GM18502 (cell line): ENCODE data around the gene RDH5.

ENCODE experiments used
- ATAC-seq: cut with Tn5 transposase; IDR thresholded peaks from one replicate; pipeline ENCODE4 v1.9.1; 2021; ENCODE audit warnings: mild to moderate bottlenecking; ENCODE audit not compliant: unreplicated experiment, poor library complexity

Gene RDH5

DNA sequence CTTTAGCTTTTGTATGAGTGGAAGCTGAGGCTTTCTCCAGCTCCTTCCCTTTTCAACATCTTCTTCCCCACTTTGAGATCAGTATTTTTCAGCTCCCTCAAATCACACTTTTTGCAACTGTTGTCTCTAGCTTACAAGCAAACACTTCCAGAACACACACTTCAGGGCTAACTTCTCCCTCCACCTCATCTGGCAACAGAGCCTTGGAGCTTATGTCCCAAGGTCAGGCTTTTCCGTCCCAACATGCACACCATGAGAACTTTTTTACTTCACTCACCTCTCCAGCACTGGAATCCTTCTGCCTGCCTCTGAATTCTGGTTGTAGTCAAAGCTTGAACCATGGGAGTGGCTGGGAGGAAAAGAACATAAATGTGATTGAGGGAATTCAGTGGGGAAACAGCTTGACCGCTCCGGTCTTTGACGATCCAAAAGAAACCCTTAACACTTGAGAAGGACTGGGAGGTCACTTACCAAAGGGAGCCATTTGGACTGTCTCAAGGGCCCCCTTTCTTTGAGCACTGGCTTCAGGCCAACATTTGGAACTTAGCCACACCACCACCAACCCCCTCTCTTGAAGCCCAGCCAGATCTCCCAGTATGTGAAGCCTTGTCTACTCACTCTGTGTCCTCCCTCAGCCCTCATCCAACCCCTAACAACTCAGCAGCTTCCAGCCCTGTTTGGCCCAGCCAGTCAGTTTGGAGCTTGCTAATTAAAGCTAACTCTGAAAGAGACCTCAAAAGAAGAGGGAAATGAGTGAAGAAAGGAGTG, 8.2 kb upstream of the RDH5 start:
- ATAC-seq, result no peak

DNA sequence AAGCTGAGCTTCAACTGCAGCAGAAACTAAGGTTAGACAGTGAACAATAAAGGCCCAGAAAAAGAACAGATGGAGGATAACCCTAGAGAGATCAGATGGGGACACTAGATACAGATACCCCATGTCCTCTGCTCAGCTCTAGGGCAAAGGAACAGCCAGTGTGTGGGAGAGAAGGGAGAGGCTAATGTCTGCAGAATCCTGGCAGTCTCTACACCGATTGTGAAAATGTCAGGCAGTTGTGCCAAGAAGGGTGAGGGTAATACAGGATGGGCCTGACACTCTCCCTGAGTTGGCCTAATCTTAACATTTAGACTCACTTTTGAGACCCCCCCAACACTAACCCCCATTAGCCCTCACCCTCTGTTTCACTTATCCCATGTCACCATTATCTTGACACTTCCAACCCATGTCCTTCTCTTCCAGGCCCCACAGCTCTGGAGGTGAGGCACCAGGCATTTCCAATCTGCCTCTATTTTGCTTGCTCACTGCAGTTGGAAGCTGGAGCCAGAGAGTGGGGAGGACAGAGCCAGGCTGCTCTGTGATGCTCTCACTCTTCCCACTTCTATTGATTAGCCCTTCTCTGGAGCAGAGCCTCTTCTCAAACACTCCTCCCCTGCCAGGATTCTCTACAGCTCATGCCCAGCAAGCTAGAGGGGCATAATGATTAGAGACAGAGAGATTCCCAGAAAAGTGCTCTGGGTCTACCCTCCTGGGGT, 7.3 kb upstream of the RDH5 start:
- no peak for ATAC-seq

DNA sequence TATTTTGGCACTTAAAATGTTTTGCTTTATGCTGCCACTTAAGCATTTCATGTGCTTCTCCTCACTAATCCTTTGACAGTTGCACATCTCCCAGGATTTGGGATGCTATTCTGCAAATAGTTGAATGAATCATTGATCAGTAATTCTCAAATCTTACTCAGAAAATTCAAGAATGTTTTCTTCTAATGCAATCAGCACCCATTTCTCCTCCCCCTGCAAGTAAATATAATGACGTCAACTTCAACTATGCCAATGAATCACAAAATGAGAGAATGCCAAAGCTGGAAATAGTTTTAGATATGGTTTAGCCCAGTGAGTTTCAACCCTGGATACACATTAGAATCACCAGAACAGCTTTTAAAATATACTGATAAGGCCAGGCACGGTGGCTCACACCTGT, 6.5 kb upstream of the RDH5 start:
- ATAC-seq, result no peak

DNA sequence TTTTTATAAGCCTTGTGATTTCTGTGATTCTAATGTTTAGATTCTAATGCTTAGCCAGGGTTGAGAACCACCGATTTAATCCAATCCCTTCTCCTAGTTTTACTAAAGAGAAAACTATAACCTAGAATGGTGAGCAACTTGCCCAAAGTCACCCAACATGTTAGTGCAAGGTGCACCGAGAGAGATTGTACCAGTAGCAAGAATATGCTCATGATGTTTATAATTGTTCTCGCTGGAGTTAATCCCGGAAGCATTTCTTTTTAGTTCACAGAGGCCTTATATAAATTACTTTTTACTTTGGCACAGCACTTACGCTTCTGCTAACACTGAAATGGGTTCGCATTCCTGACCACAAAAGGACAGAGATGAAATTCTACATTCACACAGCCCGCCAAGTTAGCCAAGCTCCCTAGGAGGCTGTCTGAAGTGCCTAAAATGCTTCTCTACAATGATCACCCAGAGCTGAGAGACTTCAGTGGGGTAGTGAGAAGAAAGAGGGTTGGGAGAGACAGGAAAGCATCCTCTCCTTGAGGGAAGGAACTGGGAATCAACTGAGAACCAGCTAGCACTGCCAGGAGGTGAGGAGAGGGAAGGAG, 4.9 kb upstream of the RDH5 start:
- no peak for ATAC-seq

DNA sequence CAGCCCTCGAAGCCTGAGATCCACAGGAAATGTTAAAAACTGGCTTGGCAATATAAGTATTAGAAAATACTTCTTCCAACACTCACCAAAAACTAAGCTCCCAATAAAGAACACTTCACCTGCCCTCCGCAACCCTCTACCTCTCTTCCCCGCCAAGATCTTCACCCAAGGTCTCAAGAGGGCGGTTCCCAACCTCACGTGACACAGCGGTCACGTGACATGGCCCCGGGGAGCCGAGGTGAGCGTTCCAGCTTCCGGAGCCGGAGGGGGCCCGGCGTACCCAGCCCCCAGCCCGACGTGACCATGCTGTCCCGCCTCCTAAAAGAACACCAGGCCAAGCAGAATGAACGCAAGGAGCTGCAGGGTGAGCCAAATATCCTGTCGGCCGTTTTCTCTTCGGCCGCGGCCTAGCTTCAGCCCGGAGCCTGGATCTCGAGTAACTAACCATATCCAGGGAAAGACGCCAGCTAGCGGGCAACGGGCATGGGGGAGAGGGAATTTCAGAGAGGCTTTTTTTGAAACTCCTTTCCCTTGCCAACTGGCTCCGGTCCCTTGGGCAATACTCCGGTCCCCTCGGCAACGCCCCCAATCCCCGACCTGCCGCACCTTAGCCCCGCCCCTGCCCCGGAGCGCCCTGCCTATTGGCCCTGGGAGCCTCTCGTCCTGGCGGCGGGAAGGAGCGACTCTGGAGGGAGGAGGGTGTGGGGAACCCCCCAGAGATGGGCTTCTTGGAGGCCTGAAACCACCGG, 4.2 kb upstream of the RDH5 start, which contains the start of gene BLOC1S1:
Gene BLOC1S1 (plus strand): TSS at position 214 of the 749 bp plus-strand sequence. CDS start 6 bp downstream, at position 220.
- peak; percentile 93 for ATAC-seq

DNA sequence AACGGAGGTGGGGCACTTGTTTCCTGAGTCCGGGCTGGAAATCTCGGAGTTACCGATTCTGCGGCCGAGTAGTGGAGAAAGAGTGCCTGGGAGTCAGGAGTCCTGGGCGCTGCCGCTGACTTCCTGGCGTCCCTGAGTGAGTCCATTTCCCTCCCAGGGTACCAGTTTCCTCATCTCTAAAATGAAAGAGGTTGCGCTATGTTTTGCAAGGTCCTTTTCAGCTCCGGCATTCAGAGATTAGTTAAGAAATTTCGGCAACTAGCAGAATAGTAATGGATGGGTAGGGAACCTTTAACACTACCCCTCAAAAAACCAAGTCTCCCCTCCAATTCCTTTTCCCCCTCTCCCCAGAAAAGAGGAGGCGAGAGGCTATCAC, 3.6 kb upstream of the RDH5 start:
- peak; percentile 40 for ATAC-seq

DNA sequence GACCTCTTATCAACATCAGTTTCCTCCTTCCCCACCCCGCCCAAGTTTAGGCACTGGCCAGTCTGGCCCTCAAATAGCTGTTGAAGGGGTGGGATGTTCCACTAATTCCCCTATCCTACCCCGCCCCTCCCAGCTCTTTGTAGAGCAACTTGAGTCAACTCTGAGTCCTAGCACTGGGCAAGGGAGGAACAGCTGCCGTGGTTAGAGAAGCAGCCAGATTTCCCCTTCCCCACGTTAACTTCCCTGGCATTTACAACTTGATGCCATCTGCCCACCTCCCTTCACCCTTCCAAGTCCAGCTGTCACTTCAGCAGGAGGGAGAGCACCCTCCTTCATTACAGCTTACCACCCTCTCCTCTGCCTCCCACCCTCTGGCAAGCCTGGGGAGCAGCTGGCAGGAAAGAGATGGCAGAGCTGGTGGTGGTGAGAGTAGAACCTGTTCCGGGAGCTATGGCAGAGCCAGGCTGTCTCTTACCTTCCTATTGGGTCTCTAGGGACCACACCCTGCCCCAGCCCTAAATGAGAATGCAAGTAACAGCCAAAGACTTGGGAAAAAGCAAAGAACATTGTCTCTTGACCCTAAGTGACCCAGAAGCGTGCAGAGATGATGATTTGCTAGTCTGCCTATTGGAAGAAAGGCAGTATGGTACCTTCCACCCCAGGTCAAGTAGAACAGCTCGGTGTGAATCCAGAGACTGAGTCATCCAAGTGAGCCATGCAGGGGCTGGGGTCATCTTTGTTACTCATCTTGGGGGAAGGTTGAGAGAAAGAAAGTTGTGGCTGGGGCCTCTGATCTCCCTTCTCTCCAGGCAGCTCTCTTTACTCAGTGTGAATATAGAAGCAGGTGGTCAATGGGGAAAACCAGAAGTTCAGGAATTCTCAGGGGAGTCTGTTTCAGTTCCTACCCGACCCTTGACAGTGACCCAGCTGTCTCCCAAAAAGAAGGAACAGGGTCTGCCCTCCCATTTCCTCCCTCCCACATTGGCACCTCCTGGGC, 2.9 kb upstream of the RDH5 start:
- ATAC-seq, result no peak

DNA sequence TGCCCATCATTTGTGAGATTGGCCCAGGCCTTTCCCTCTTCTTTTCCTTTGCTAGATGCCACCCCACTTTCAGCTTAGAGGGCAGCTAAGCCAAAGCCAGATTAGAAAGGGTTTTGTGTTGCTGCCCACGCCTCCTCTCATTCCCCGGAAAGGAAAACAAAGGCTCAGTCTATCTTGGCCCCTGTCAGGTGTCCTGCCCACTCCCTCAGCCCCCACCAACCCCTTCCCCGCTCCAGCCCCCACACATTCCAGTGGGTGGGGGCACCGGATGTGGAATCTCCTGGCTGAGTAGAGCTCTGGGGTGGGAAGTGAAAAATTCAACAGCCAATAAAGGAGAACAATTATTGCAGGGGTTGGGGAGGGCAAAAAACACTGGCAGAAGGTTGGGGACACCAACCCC, 2.2 kb upstream of the RDH5 start:
- ATAC-seq, result no peak

DNA sequence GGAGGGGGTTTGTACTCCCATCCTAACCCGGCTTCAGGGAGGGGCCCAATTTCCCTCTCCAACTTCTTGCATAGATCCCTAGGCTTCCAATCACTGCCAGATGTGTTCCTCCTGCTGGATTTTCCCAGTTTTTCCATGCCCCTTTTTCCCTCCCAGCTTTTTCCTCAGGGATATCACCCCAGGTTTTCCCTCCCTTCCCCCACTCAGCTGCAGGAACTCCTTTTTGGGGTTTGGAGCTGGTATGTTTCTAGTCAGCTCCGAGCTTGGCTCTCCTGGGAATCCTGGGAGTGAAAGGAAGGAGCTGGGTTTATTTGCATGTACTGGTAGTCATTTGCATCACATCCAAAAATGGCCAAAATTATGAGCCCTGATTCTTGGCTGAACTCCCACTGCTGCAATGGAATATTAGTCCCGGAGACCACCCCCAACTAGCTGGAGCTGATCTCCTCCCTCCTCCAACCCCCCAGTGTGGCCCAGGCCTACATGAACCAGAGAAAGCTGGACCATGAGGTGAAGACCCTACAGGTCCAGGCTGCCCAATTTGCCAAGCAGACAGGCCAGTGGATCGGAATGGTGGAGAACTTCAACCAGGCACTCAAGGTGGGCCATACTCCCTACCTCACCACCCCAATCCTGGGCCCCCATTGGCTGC, 1.4 kb upstream of the RDH5 start:
- ATAC-seq, result no peak

DNA sequence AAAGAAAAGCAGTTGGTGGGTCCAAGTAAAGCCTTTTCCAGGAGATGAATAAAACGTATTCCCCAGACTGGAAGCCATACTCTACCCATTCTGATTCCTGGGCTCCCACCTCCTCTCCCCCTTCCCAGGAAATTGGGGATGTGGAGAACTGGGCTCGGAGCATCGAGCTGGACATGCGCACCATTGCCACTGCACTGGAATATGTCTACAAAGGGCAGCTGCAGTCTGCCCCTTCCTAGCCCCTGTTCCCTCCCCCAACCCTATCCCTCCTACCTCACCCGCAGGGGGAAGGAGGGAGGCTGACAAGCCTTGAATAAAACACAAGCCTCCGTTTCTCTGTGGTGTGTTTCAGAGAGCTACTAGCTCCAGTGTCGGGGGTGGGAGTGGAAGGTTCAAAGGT, 822 bp upstream of the RDH5 start:
- ATAC-seq, result no peak

DNA sequence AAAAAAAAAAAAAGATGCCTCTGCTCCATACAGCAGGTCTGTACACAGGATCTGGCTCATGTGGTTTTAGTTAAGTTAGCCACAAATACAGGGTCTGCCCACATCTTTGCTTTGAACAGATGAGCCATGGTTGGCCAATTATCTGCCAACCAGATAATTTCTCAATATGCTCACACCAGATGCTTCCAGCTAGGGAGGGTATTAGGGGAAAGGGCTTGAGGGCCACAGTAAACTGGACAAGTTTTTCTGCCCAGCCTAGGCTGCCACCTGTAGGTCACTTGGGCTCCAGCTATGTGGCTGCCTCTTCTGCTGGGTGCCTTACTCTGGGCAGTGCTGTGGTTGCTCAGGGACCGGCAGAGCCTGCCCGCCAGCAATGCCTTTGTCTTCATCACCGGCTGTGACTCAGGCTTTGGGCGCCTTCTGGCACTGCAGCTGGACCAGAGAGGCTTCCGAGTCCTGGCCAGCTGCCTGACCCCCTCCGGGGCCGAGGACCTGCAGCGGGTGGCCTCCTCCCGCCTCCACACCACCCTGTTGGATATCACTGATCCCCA, 776 bp downstream of the RDH5 start:
- ATAC-seq, result no peak

DNA sequence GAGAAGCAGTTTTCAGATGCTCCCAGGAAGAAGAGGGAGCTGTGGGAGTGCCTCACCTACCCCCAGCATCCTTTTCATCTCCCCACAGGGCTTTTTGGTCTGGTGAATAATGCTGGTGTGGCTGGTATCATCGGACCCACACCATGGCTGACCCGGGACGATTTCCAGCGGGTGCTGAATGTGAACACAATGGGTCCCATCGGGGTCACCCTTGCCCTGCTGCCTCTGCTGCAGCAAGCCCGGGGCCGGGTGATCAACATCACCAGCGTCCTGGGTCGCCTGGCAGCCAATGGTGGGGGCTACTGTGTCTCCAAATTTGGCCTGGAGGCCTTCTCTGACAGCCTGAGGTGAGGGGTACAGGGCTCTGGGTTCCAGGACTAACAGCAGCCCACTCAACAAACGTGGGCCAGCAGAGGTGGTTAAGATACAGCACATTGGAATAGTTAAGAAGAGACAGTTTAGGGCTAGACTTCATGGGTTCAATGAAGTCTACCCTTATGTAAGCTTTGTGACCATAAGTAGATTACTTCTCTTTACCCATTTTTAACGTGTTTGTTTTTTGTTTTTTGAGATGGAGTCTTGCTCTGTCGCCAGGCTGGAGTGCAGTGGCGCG, 1.5 kb downstream of the RDH5 start:
- ATAC-seq, result no peak

DNA sequence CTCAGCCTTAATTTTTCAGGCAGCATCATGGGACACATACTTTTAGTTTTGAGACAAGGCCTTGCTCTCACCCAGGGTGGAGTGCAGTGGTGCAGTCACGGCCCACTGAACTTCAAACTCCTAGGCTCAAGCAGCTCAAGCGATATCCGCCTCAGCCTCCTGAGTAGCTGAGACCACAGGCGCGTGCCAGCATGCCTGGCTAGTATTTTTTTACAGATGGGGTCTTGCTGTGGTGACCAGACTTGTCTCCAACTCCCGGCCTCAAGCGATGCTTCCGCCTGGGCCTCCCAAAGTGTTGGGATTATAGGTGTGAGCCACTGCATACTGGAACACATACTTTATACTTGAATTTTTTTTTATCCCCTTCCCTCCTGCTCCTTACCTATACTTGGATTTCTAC, 2.8 kb downstream of the RDH5 start:
- ATAC-seq, result no peak

DNA sequence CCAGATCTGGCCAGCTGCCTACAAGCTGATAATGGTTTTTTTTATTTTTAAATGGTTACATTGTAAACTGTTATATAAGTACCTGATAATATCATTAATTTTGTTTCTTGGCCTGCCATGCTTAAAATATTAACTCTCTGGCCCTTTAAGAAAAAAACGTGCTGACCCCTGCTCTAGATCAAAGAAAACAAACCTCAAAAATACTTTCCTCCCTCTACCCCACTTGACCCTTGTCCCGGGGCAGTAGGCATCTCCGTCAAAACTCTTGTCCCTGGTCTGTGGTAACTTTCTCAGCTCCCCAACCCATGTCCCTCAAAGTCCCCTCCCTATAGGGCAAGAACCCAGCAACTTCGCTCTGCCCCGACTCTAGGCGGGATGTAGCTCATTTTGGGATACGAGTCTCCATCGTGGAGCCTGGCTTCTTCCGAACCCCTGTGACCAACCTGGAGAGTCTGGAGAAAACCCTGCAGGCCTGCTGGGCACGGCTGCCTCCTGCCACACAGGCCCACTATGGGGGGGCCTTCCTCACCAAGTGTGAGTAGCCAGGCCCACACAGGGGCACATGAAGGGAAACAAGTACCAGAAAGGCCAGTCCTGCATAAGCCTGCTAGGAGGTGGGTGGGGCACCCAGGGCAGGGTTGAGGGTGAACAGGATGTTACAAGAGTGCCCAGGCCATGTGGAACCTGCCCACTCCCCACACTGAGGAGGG, 3.5 kb downstream of the RDH5 start:
- no peak for ATAC-seq

DNA sequence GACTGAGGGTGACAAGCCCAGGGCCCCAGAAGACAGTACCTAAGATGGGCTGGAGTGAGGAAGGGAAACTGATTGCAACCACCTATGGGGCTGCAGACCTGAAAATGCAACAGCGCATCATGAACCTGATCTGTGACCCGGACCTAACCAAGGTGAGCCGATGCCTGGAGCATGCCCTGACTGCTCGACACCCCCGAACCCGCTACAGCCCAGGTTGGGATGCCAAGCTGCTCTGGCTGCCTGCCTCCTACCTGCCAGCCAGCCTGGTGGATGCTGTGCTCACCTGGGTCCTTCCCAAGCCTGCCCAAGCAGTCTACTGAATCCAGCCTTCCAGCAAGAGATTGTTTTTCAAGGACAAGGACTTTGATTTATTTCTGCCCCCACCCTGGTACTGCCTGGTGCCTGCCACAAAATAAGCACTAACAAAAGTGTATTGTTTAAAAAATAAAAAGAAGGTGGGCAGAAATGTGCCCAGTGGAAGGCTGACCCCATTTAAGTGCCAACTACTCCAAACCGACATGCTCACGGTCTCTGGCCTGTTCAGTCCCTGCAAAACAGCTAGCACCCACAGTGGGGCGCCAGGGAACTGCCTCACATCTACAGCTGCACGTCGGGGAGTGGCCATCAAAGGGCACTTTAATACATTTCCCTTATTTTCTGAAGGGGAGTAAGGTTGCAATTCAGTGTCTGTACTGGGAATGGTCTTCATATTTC, 4.2 kb downstream of the RDH5 start:
- no peak for ATAC-seq

DNA sequence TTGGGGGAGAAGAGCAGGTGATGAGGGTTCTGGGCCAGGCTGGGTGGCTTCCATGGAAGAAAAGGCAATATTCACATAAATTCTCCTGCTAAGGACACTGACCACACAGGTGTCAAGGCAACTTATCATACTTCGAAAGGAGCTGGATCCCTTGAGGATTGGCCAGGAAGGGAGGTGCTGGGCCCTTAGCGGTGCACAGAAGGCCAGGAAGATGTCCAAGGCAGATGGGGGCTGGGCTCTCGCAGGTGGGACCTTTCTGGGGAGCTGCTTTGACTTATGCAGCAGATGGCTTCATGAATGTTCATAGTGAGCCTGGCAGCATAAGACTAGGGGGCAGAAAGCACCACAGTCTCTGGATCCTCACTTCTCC, 4.7 kb downstream of the RDH5 start:
- no peak for ATAC-seq

DNA sequence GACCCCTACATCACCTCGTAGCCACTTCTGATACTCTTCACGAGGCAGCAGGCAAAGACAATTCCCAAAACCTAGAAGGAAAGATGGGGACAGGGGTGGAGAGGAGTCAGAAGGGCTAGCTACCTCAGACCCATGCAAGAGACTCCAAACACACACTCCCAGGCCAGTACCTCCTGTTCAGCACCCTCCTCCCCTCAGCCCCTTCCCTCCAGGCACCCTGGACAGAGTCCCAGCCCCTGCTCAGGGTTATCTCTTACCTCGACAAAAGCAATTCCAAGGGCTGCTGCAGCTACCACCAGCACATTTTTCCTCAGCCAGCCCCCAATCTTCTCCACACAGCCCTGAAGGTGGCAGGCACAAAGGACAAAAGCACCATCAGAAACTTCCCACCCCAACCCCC, 5.4 kb downstream of the RDH5 start:
- ATAC-seq, result no peak
